Astrocyte (in vitro differentiated cells and primary cell): ENCODE data around the gene CROCC2. TPM values are rescaled to one million over a fixed set of nuclear protein-coding genes. Genes with fewer than 3 reads are reported as not detected.

Experiments
- DNase-seq: peaks from one replicate; pipeline ENCODE4 v3.0.0-alpha.2; 2010; ENCODE audit warnings: low read depth
- FAIRE-seq: peaks from 2 replicates; lab custom pipeline; 2011; peaks lifted over from hg19 to GRCh38; lab: Jason Lieb, UNC
- H2AFZ ChIP-seq: 2 replicates; pipeline ENCODE4 v1.6.0; 2012; ENCODE audit warnings: low read depth, low read length, inconsistent platforms
- H3K27ac ChIP-seq: 2 replicates; pipeline ENCODE4 v1.5.1; 2011; ENCODE audit warnings: low read depth, low read length, inconsistent platforms
- H3K27me3 ChIP-seq: 2 replicates; pipeline ENCODE4 v1.6.0; 2011; ENCODE audit warnings: low read length, inconsistent platforms; ENCODE audit not compliant: insufficient read depth
- H3K36me3 ChIP-seq: 2 replicates; pipeline ENCODE4 v1.5.1; 2011; ENCODE audit warnings: low read length, inconsistent platforms; ENCODE audit not compliant: insufficient read depth
- H3K4me1 ChIP-seq: 2 replicates; pipeline ENCODE4 v1.5.1; 2011; ENCODE audit warnings: low read length, inconsistent platforms; ENCODE audit not compliant: insufficient read depth
- H3K4me2 ChIP-seq: 2 replicates; pipeline ENCODE4 v1.6.0; 2012; ENCODE audit warnings: low read length, inconsistent platforms
- H3K4me3 ChIP-seq: 2 replicates; pipeline ENCODE4 v1.5.1; 2011; ENCODE audit warnings: low read depth, mild to moderate bottlenecking, low read length, inconsistent platforms; ENCODE audit not compliant: insufficient read depth
- H3K79me2 ChIP-seq: 2 replicates; pipeline ENCODE4 v1.6.0; 2012; ENCODE audit warnings: mild to moderate bottlenecking, low read length, inconsistent platforms; ENCODE audit not compliant: insufficient read depth
- H3K9ac ChIP-seq: 2 replicates; pipeline ENCODE4 v1.6.0; 2012; ENCODE audit warnings: mild to moderate bottlenecking, low read length, inconsistent platforms
- H3K9me3 ChIP-seq: 2 replicates; pipeline ENCODE4 v1.5.1; 2012; ENCODE audit warnings: low read depth, mild to moderate bottlenecking, low read length, inconsistent platforms; ENCODE audit not compliant: insufficient read depth
- H4K20me1 ChIP-seq: 2 replicates; pipeline ENCODE4 v1.6.0; 2012; ENCODE audit warnings: low read length, inconsistent platforms; ENCODE audit not compliant: insufficient read depth
- H3K27ac Mint-ChIP-seq: one replicate; pipeline ENCODE4 v1.8.0; 2021; ENCODE audit warnings: mild to moderate bottlenecking, mixed read lengths; ENCODE audit not compliant: unreplicated experiment
- H3K27me3 Mint-ChIP-seq: one replicate; pipeline ENCODE4 v1.8.0; 2021; ENCODE audit warnings: low read depth, mixed read lengths; ENCODE audit not compliant: unreplicated experiment
- H3K36me3 Mint-ChIP-seq: one replicate; pipeline ENCODE4 v1.8.0; 2021; ENCODE audit warnings: low read depth, mixed read lengths; ENCODE audit not compliant: unreplicated experiment
- H3K4me1 Mint-ChIP-seq: one replicate; pipeline ENCODE4 v1.8.0; 2021; ENCODE audit warnings: low read depth, mixed read lengths; ENCODE audit not compliant: unreplicated experiment
- H3K4me3 Mint-ChIP-seq: one replicate; pipeline ENCODE4 v1.8.0; 2021; ENCODE audit warnings: mild to moderate bottlenecking, moderate library complexity, mixed read lengths; ENCODE audit not compliant: unreplicated experiment
- H3K9me3 Mint-ChIP-seq: one replicate; pipeline ENCODE4 v1.8.0; 2021; ENCODE audit warnings: mild to moderate bottlenecking, mixed read lengths; ENCODE audit not compliant: unreplicated experiment
- CTCF ChIP-seq: IDR thresholded peaks from 2 replicates; pipeline ENCODE4 v1.5.1; 2011; ENCODE audit warnings: low read depth, mild to moderate bottlenecking, inconsistent platforms, low read length, moderate library complexity; ENCODE audit not compliant: insufficient read depth
- EZH2 ChIP-seq: IDR thresholded peaks from 2 replicates; pipeline ENCODE4 v1.6.1; 2012; ENCODE audit warnings: mild to moderate bottlenecking, low read length, inconsistent platforms; ENCODE audit not compliant: insufficient read depth
- total RNA-seq: library from RNA; stranded (reverse); gene quantifications from 2 replicates; pipeline ENCODE4 v1.2.1, GENCODE V29; 2021

CROCC2 gene
- total RNA-seq, 1 donor from 2014 or later: not detected

GRCh38 chr2:240960309-240960970 is 54.3 kb downstream of the CROCC2 start:
- peaks cover 3% of the 10 kb centered on the region for H3K4me1 ChIP-seq
- FAIRE-seq (no peak), DNase-seq (no peak)
- H3K36me3 Mint-ChIP-seq: no peaks in the 10 kb centered on the region
- H2AFZ ChIP-seq: no peak overlapping the region
- H4K20me1 ChIP-seq: no peaks in the 10 kb centered on the region
- H3K27ac ChIP-seq: no peak overlapping the region
- TF ChIP-seq CTCF (no peak), EZH2 (no peak)
- no peaks in the 10 kb centered on the region for H3K36me3 ChIP-seq
- H3K27me3 Mint-ChIP-seq: peaks cover 16% of the 10 kb centered on the region
- H3K9me3 ChIP-seq: no peaks in the 10 kb centered on the region
- no peak overlapping the region for H3K27ac Mint-ChIP-seq
- H3K9me3 Mint-ChIP-seq: no peaks in the 10 kb centered on the region
- peaks cover 4% of the 10 kb centered on the region for H3K27me3 ChIP-seq
- H3K79me2 ChIP-seq: no peaks in the 10 kb centered on the region
- no peak overlapping the region for H3K4me3 ChIP-seq
- no peak overlapping the region for H3K4me2 ChIP-seq
- H3K9ac ChIP-seq: no peak overlapping the region
- no peaks in the 10 kb centered on the region for H3K4me1 Mint-ChIP-seq
- no peak overlapping the region for H3K4me3 Mint-ChIP-seq

GRCh38 chr2:240960971-240961876 is 55.1 kb downstream of the CROCC2 start:
- Histone ChIP-seq H3K27ac (no peak overlapping the region), H3K4me1 (peaks cover 3% of the 10 kb centered on the region)
- no peak for FAIRE-seq

More at GRCh38 chr2:240960971-240961876, 55.1 kb downstream of the CROCC2 start:
- Mint-ChIP-seq H3K4me3 (no peak overlapping the region), H3K4me1 (no peaks in the 10 kb centered on the region), H3K27ac (no peak overlapping the region), H3K9me3 (no peaks in the 10 kb centered on the region), H3K27me3 (peaks cover 14% of the 10 kb centered on the region), H3K36me3 (no peaks in the 10 kb centered on the region)
- H3K4me2 ChIP-seq: no peak overlapping the region
- H3K79me2 ChIP-seq: no peaks in the 10 kb centered on the region
- H4K20me1 ChIP-seq: no peaks in the 10 kb centered on the region
- H3K27me3 ChIP-seq: no peaks in the 10 kb centered on the region
- H3K9ac ChIP-seq: no peak overlapping the region
- no peak overlapping the region for H2AFZ ChIP-seq
- no peak for TF ChIP-seq CTCF
- no peak for TF ChIP-seq EZH2
- H3K36me3 ChIP-seq: no peaks in the 10 kb centered on the region
- DNase-seq: no peak
- no peaks in the 10 kb centered on the region for H3K9me3 ChIP-seq
- no peak overlapping the region for H3K4me3 ChIP-seq
